HEK293 (cell line): ENCODE data around the gene BCLAF1.
A peak's percentile ranks its signal among the peaks of the same experiment; 100 is the strongest.

ENCODE experiments used
- CTCF ChIA-PET: fragments of 350-600 bp; formaldehyde crosslinking; extraction: SDS; loops from one replicate; lab custom pipeline; 2021; ENCODE audit warnings: antibody characterized with exemption; lab: Yijun Ruan, JAX
- POLR2A ChIA-PET: fragments of 300-600 bp; formaldehyde crosslinking; extraction: SDS; loops from one replicate; lab custom pipeline; 2020; ENCODE audit warnings: antibody characterized with exemption, inconsistent platforms; lab: Yijun Ruan, JAX
- H3K27ac ChIP-seq: fragments of 200-500 bp; sonication (Bioruptor generic); 2 replicates; pipeline ENCODE4 v1.5.1; 2014; ENCODE audit warnings: low read depth, low read length, control low read depth, inconsistent platforms; ENCODE audit errors: extremely low read depth
- H3K36me3 ChIP-seq, 2 experiments: fragments of 200-500 bp in 1 of 2; sonication (Bioruptor generic) in 1 of 2; 1 replicate in 1 of 2; 2 replicates in 1 of 2; pipeline ENCODE4 v1.5.1; 2014 to 2017; ENCODE audit warnings: inconsistent platforms in 2 of 2, low read length in 2 of 2; ENCODE audit not compliant: control insufficient read depth in 2 of 2, insufficient read depth in 1 of 2
- H3K4me1 ChIP-seq: fragments of 200-500 bp; sonication (Bioruptor generic); 2 replicates; pipeline ENCODE4 v1.5.1; 2014; ENCODE audit warnings: mild to moderate bottlenecking, low read length, inconsistent platforms; ENCODE audit not compliant: control insufficient read depth, insufficient read depth
- H3K4me3 ChIP-seq: 2 replicates; pipeline ENCODE4 v1.5.1; 2011; ENCODE audit warnings: low read depth, mild to moderate bottlenecking, control low read depth, low read length, moderate library complexity
- H3K9me3 ChIP-seq: fragments of 200-500 bp; sonication (Bioruptor generic); 2 replicates; pipeline ENCODE4 v1.5.1; 2014; ENCODE audit warnings: low read depth, low read length, inconsistent platforms; ENCODE audit not compliant: control insufficient read depth, insufficient read depth
- GLI4 ChIP-seq: fragments of 450-650 bp; formaldehyde crosslinking; IDR thresholded peaks from 2 replicates; pipeline ENCODE4 v1.5.1; 2016; ENCODE audit warnings: missing biosample characterization, missing genetic modification characterization
- GLIS2 ChIP-seq: fragments of 450-650 bp; formaldehyde crosslinking; IDR thresholded peaks from 2 replicates; pipeline ENCODE4 v1.5.1; 2016; ENCODE audit warnings: missing biosample characterization, missing genetic modification characterization
- MYNN ChIP-seq: fragments of 450-650 bp; formaldehyde crosslinking; IDR thresholded peaks from 2 replicates; pipeline ENCODE4 v1.5.1; 2016; ENCODE audit warnings: missing biosample characterization, missing genetic modification characterization, borderline replicate concordance
- SP3 ChIP-seq: fragments of 450-650 bp; formaldehyde crosslinking; IDR thresholded peaks from 2 replicates; pipeline ENCODE4 v1.5.1; 2016; ENCODE audit warnings: missing biosample characterization, missing genetic modification characterization
- WT1 ChIP-seq: fragments of 450-650 bp; formaldehyde crosslinking; IDR thresholded peaks from 2 replicates; pipeline ENCODE4 v1.5.1; 2016; ENCODE audit warnings: missing biosample characterization, missing genetic modification characterization
- YY1 ChIP-seq: fragments of 450-650 bp; formaldehyde crosslinking; IDR thresholded peaks from 2 replicates; pipeline ENCODE4 v1.5.1; 2018; ENCODE audit warnings: missing biosample characterization, missing genetic modification characterization
- ZBTB17 ChIP-seq: fragments of 450-650 bp; formaldehyde crosslinking; IDR thresholded peaks from 2 replicates; pipeline ENCODE4 v1.5.1; 2016; ENCODE audit warnings: missing biosample characterization, missing genetic modification characterization
- ZBTB20 ChIP-seq: fragments of 450-650 bp; formaldehyde crosslinking; IDR thresholded peaks from 2 replicates; pipeline ENCODE4 v1.5.1; 2016; ENCODE audit warnings: missing biosample characterization, missing genetic modification characterization
- ZBTB21 ChIP-seq: fragments of 450-650 bp; formaldehyde crosslinking; IDR thresholded peaks from 2 replicates; pipeline ENCODE4 v1.5.1; 2017; ENCODE audit warnings: missing biosample characterization, missing genetic modification characterization
- ZBTB8A ChIP-seq: fragments of 450-650 bp; formaldehyde crosslinking; IDR thresholded peaks from 2 replicates; pipeline ENCODE4 v1.5.1; 2016; ENCODE audit warnings: missing biosample characterization, missing genetic modification characterization
- ZNF146 ChIP-seq: fragments of 450-650 bp; formaldehyde crosslinking; IDR thresholded peaks from 2 replicates; pipeline ENCODE4 v1.5.1; 2016; ENCODE audit warnings: missing biosample characterization, missing genetic modification characterization
- ZNF16 ChIP-seq: fragments of 450-650 bp; formaldehyde crosslinking; IDR thresholded peaks from 2 replicates; pipeline ENCODE4 v1.5.1; 2016; ENCODE audit warnings: low read depth, missing biosample characterization, missing genetic modification characterization
- ZNF23 ChIP-seq: fragments of 450-650 bp; formaldehyde crosslinking; IDR thresholded peaks from 2 replicates; pipeline ENCODE4 v1.5.1; 2016; ENCODE audit warnings: missing biosample characterization, missing genetic modification characterization, borderline replicate concordance
- ZNF239 ChIP-seq: fragments of 450-650 bp; formaldehyde crosslinking; IDR thresholded peaks from 2 replicates; pipeline ENCODE4 v1.5.1; 2016; ENCODE audit warnings: missing biosample characterization, missing genetic modification characterization
- ZNF24 ChIP-seq: fragments of 450-650 bp; formaldehyde crosslinking; IDR thresholded peaks from 2 replicates; pipeline ENCODE4 v1.5.1; 2016; ENCODE audit warnings: missing biosample characterization, missing genetic modification characterization
- ZNF324 ChIP-seq: fragments of 450-650 bp; formaldehyde crosslinking; IDR thresholded peaks from 2 replicates; pipeline ENCODE4 v1.5.1; 2016; ENCODE audit warnings: missing biosample characterization, missing genetic modification characterization
- ZNF473 ChIP-seq: fragments of 450-650 bp; formaldehyde crosslinking; IDR thresholded peaks from 2 replicates; pipeline ENCODE4 v1.5.1; 2017; ENCODE audit warnings: missing biosample characterization, missing genetic modification characterization
- ZNF558 ChIP-seq: fragments of 450-650 bp; formaldehyde crosslinking; IDR thresholded peaks from 2 replicates; pipeline ENCODE4 v1.5.1; 2016; ENCODE audit warnings: missing biosample characterization, missing genetic modification characterization
- ZNF768 ChIP-seq: fragments of 450-650 bp; formaldehyde crosslinking; IDR thresholded peaks from 2 replicates; pipeline ENCODE4 v1.5.1; 2018; ENCODE audit warnings: missing biosample characterization, mild to moderate bottlenecking, missing genetic modification characterization
- TF ChIP-seq, protein P1 (sequence below): fragments of 450-650 bp; formaldehyde crosslinking; IDR thresholded peaks from 2 replicates; pipeline ENCODE4 v1.5.1; 2016; ENCODE audit warnings: missing biosample characterization, missing genetic modification characterization
- TF ChIP-seq, protein P2 (sequence below): fragments of 450-650 bp; formaldehyde crosslinking; IDR thresholded peaks from 2 replicates; pipeline ENCODE4 v1.5.1; 2016; ENCODE audit warnings: missing biosample characterization, missing genetic modification characterization
- TF ChIP-seq, protein P3 (sequence below): fragments of 450-650 bp; formaldehyde crosslinking; IDR thresholded peaks from 2 replicates; pipeline ENCODE4 v1.5.1; 2016; ENCODE audit warnings: missing biosample characterization, missing genetic modification characterization
- TF ChIP-seq, protein P4 (sequence below): fragments of 450-650 bp; formaldehyde crosslinking; conservative IDR thresholded peaks from 2 replicates; pipeline ENCODE4 v1.5.1; 2016; ENCODE audit warnings: low read depth, missing biosample characterization, missing genetic modification characterization
- TF ChIP-seq, protein P5 (sequence below): fragments of 450-650 bp; formaldehyde crosslinking; IDR thresholded peaks from 2 replicates; pipeline ENCODE4 v1.5.1; 2016; ENCODE audit warnings: missing biosample characterization, missing genetic modification characterization

BCLAF1 gene, protein sequence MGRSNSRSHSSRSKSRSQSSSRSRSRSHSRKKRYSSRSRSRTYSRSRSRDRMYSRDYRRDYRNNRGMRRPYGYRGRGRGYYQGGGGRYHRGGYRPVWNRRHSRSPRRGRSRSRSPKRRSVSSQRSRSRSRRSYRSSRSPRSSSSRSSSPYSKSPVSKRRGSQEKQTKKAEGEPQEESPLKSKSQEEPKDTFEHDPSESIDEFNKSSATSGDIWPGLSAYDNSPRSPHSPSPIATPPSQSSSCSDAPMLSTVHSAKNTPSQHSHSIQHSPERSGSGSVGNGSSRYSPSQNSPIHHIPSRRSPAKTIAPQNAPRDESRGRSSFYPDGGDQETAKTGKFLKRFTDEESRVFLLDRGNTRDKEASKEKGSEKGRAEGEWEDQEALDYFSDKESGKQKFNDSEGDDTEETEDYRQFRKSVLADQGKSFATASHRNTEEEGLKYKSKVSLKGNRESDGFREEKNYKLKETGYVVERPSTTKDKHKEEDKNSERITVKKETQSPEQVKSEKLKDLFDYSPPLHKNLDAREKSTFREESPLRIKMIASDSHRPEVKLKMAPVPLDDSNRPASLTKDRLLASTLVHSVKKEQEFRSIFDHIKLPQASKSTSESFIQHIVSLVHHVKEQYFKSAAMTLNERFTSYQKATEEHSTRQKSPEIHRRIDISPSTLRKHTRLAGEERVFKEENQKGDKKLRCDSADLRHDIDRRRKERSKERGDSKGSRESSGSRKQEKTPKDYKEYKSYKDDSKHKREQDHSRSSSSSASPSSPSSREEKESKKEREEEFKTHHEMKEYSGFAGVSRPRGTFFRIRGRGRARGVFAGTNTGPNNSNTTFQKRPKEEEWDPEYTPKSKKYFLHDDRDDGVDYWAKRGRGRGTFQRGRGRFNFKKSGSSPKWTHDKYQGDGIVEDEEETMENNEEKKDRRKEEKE

DNA sequence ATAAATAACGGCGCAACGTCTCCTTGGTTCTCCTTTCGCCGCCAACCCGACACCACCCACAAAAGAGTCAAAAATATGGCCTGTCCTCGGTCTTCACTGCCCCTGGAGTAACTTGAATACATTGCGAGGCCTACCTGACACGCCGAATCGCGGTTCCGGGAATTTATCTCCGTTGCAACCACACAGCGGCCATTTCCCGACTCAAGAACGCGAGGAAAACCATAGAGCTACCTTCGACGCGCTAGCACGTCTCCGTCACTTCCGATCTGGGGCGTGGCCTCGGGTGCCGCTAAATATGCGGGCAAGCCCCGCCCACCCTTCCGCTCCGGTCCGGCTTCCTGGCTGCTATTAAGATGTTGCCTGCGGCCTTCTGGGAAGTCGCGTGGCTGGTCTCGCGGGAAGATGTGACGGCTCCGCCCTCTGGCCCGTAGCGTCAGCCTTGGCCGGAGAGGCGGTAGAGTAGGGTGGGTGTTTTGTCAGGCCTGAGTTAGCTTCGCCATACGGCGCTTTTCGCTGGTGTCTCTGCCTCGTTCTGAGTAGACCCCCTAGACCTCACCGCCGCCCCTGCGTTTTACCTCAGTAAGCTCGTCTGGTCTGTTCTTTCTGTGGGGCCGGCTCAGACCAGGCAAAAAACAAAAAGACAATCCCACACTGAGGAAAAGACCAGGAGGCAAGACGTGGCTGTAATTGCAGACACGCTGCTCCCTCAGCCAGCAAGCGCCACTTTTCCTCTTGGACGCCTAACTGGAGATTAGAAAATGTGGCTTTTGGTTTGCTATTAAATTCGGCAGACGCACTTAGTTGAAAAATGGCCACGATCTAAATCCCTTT lies at the start of gene BCLAF1:
Gene BCLAF1, minus strand, starts transcription at position 268 of the 831 bp plus-strand sequence. CDS start 9,980 bp downstream, outside the sequence.
- H3K9me3 ChIP-seq, result no peaks in the 10 kb centered on the region
- peak within 1 kb of the TSS; percentile 79 for H3K4me3 ChIP-seq
- peak within 1 kb of the TSS; percentile 95 for H3K27ac ChIP-seq
- no peaks in the 10 kb centered on the region for H3K36me3 ChIP-seq
- CTCF ChIA-PET, result interaction anchor here (0.6 to 2.1 kb wide), 13 partner anchors 10 to 1662 kb away, joined by 3 to 15 read pairs (median 3); partner anchors contain the start of genes MAP3K5 and MAP7
- POLR2A ChIA-PET, result interaction anchor here (0.6 to 4.0 kb wide), 35 partner anchors 8 to 1235 kb away, joined by 3 to 80 read pairs (median 5); partner anchors contain the start of genes AHI1, HBS1L, IL20RA and MAP3K5
- H3K4me1 ChIP-seq, result peaks cover 13% of the 10 kb centered on the region
- TF ChIP-seq, protein P1, sequence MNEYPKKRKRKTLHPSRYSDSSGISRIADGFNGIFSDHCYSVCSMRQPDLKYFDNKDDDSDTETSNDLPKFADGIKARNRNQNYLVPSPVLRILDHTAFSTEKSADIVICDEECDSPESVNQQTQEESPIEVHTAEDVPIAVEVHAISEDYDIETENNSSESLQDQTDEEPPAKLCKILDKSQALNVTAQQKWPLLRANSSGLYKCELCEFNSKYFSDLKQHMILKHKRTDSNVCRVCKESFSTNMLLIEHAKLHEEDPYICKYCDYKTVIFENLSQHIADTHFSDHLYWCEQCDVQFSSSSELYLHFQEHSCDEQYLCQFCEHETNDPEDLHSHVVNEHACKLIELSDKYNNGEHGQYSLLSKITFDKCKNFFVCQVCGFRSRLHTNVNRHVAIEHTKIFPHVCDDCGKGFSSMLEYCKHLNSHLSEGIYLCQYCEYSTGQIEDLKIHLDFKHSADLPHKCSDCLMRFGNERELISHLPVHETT (tag by site-specific recombination), result peak; percentile 75; the same call in 1 of the 2 replicates
- TF ChIP-seq ZNF146 (tag by site-specific recombination) (no peak), WT1 (tag by site-specific recombination) (no peak), ZNF16 (tag by site-specific recombination) (no peak), ZBTB21 (no peak), ZNF24 (tag by site-specific recombination) (0 out of 2 replicates have a peak, but pooled peaks have one; percentile 16), ZBTB17 (tag by site-specific recombination) (0 out of 2 replicates have a peak, but pooled peaks have one; percentile 97), ZNF473 (no peak), ZNF324 (tag by site-specific recombination) (peak; percentile 16; the same call in 1 of the 2 replicates), ZBTB8A (tag by site-specific recombination) (peak; percentile 20; the same call in 1 of the 2 replicates), SP3 (peak; percentile 93), GLIS2 (tag by site-specific recombination) (peak; percentile 38; the same call in 1 of the 2 replicates), YY1 (tag by site-specific recombination) (peak; percentile 91), GLI4 (tag by site-specific recombination) (0 out of 2 replicates have a peak, but pooled peaks have one; percentile 67), ZNF768 (tag by site-specific recombination) (no peak), ZNF239 (tag by site-specific recombination) (0 out of 2 replicates have a peak, but pooled peaks have one; percentile 21), ZNF558 (tag by site-specific recombination) (0 out of 2 replicates have a peak, but pooled peaks have one; percentile 19), ZNF23 (tag by site-specific recombination) (no peak), MYNN (no peak; the same call in 1 of the 2 replicates), ZBTB20 (tag by site-specific recombination) (peak; percentile 4; the same call in 1 of the 2 replicates)
- TF ChIP-seq, protein P2, sequence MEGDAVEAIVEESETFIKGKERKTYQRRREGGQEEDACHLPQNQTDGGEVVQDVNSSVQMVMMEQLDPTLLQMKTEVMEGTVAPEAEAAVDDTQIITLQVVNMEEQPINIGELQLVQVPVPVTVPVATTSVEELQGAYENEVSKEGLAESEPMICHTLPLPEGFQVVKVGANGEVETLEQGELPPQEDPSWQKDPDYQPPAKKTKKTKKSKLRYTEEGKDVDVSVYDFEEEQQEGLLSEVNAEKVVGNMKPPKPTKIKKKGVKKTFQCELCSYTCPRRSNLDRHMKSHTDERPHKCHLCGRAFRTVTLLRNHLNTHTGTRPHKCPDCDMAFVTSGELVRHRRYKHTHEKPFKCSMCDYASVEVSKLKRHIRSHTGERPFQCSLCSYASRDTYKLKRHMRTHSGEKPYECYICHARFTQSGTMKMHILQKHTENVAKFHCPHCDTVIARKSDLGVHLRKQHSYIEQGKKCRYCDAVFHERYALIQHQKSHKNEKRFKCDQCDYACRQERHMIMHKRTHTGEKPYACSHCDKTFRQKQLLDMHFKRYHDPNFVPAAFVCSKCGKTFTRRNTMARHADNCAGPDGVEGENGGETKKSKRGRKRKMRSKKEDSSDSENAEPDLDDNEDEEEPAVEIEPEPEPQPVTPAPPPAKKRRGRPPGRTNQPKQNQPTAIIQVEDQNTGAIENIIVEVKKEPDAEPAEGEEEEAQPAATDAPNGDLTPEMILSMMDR (tag by site-specific recombination), result peak; percentile 36; the same call in 1 of the 2 replicates
- TF ChIP-seq, protein P3, sequence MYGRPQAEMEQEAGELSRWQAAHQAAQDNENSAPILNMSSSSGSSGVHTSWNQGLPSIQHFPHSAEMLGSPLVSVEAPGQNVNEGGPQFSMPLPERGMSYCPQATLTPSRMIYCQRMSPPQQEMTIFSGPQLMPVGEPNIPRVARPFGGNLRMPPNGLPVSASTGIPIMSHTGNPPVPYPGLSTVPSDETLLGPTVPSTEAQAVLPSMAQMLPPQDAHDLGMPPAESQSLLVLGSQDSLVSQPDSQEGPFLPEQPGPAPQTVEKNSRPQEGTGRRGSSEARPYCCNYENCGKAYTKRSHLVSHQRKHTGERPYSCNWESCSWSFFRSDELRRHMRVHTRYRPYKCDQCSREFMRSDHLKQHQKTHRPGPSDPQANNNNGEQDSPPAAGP, result peak; percentile 62
- TF ChIP-seq, protein P4, sequence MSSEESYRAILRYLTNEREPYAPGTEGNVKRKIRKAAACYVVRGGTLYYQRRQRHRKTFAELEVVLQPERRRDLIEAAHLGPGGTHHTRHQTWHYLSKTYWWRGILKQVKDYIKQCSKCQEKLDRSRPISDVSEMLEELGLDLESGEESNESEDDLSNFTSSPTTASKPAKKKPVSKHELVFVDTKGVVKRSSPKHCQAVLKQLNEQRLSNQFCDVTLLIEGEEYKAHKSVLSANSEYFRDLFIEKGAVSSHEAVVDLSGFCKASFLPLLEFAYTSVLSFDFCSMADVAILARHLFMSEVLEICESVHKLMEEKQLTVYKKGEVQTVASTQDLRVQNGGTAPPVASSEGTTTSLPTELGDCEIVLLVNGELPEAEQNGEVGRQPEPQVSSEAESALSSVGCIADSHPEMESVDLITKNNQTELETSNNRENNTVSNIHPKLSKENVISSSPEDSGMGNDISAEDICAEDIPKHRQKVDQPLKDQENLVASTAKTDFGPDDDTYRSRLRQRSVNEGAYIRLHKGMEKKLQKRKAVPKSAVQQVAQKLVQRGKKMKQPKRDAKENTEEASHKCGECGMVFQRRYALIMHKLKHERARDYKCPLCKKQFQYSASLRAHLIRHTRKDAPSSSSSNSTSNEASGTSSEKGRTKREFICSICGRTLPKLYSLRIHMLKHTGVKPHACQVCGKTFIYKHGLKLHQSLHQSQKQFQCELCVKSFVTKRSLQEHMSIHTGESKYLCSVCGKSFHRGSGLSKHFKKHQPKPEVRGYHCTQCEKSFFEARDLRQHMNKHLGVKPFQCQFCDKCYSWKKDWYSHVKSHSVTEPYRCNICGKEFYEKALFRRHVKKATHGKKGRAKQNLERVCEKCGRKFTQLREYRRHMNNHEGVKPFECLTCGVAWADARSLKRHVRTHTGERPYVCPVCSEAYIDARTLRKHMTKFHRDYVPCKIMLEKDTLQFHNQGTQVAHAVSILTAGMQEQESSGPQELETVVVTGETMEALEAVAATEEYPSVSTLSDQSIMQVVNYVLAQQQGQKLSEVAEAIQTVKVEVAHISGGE (tag by site-specific recombination), result peak; percentile 87
- TF ChIP-seq, protein P5, sequence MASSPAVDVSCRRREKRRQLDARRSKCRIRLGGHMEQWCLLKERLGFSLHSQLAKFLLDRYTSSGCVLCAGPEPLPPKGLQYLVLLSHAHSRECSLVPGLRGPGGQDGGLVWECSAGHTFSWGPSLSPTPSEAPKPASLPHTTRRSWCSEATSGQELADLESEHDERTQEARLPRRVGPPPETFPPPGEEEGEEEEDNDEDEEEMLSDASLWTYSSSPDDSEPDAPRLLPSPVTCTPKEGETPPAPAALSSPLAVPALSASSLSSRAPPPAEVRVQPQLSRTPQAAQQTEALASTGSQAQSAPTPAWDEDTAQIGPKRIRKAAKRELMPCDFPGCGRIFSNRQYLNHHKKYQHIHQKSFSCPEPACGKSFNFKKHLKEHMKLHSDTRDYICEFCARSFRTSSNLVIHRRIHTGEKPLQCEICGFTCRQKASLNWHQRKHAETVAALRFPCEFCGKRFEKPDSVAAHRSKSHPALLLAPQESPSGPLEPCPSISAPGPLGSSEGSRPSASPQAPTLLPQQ, result peak; percentile 20
